Activated gamma-delta T cell (primary cell): ENCODE results near the gene CEMIP.

Experiments
- DNase-seq: peaks from one replicate; lab custom pipeline; 2025; lab: John Stamatoyannopoulos, UW

CEMIP gene

GRCh38 chr15:80891006-80891405 lies 111.8 kb downstream of the CEMIP start:
- DNase-seq, result no peak

GRCh38 chr15:80892414-80892813 lies 113.2 kb downstream of the CEMIP start:
- no peak for DNase-seq

GRCh38 chr15:80893777-80894176 lies 114.6 kb downstream of the CEMIP start:
- no peak for DNase-seq

- DNase-seq, result no peak
Observed at GRCh38 chr15:80895091-80895490, 115.9 kb downstream of the CEMIP start.

- DNase-seq, result no peak
Observed at GRCh38 chr15:80895965-80896364, 116.8 kb downstream of the CEMIP start.

- no peak for DNase-seq
Observed at GRCh38 chr15:80898040-80898439, 118.9 kb downstream of the CEMIP start.

GRCh38 chr15:80902298-80902801 lies 123.2 kb downstream of the CEMIP start:
- DNase-seq, result no peak

- no peak for DNase-seq
Observed at GRCh38 chr15:80904998-80905397, 125.8 kb downstream of the CEMIP start.

- DNase-seq, result no peak
Observed at GRCh38 chr15:80906159-80906766, 127.1 kb downstream of the CEMIP start.

GRCh38 chr15:80911821-80912220 lies 132.7 kb downstream of the CEMIP start:
- DNase-seq, result no peak

- no peak for DNase-seq
Observed at GRCh38 chr15:80912673-80913072, 133.5 kb downstream of the CEMIP start.

- no peak for DNase-seq
Observed at GRCh38 chr15:80913541-80913940, 134.4 kb downstream of the CEMIP start.

GRCh38 chr15:80915472-80915871 lies 136.3 kb downstream of the CEMIP start:
- DNase-seq, result no peak

- DNase-seq, result no peak
Observed at GRCh38 chr15:80916056-80916455, 136.9 kb downstream of the CEMIP start.

GRCh38 chr15:80918196-80918783 lies 139.1 kb downstream of the CEMIP start:
- DNase-seq, result no peak

GRCh38 chr15:80920271-80920699 lies 141.1 kb downstream of the CEMIP start:
- DNase-seq, result no peak

- no peak for DNase-seq
Observed at GRCh38 chr15:80921736-80922410, 142.7 kb downstream of the CEMIP start.

- no peak for DNase-seq
Observed at GRCh38 chr15:80923668-80924067, 144.5 kb downstream of the CEMIP start.

- DNase-seq, result no peak
Observed at GRCh38 chr15:80924278-80924677, 145.1 kb downstream of the CEMIP start.

- DNase-seq, result no peak
Observed at GRCh38 chr15:80925597-80926059, 146.5 kb downstream of the CEMIP start.

- DNase-seq, result no peak
Observed at GRCh38 chr15:80926126-80926525, 147.0 kb downstream of the CEMIP start.

GRCh38 chr15:80929225-80929624 lies 150.1 kb downstream of the CEMIP start:
- no peak for DNase-seq

- no peak for DNase-seq
Observed at GRCh38 chr15:80929689-80930088, 150.5 kb downstream of the CEMIP start.
